ENCODE results near the gene SMOC2. TPM values are rescaled to one million over a fixed set of nuclear protein-coding genes. Genes with fewer than 3 reads are reported as not detected.

SMOC2 gene
- total and polyA plus RNA-seq, 2 of the 13 experiments (the other 11 are each of a cell fraction or from before 2014, with no cell fraction given) = not detected

- no peak for FAIRE-seq
- ChIA-PET CTCF (ENCODE audit: low intra/inter-chr PET ratio, low total read pairs) (no interaction called here), POLR2A (no interaction called here)
- no peaks in the 10 kb centered on the region for H3K4me1 ChIP-seq (ENCODE audit: insufficient read depth, low read length)
- intact Hi-C loops (cut with micrococcal nuclease; ENCODE audit: unreplicated experiment) (no loop called here), in situ Hi-C loops (cut with HindIII; ENCODE audit: extremely low pct_ligation_motif_present, low pct_unique_long_range_greater_than_20kb) (no loop called here)
- no peak overlapping the region for H3K9ac ChIP-seq (ENCODE audit: insufficient read depth, low read depth, low read length)
- H3K27me3 ChIP-seq (ENCODE audit: control insufficient read depth in 1 of 2, insufficient read depth in 2 of 2, low read length in 2 of 2) = peaks cover 7 to 79% of the 10 kb centered on the region in 2 experiments; a peak in 4 of 5 replicates
- H3K4me2 ChIP-seq (ENCODE audit: low read depth, low read length) = no peak overlapping the region
- no peak overlapping the region for H3K4me3 ChIP-seq (replicated peaks in 1 of 3; ENCODE audit: insufficient read depth in 1 of 3, low read depth in 2 of 3, low read length in 3 of 3)
- DNase-seq (ENCODE audit: low spot score) = no peak
- no peaks in the 10 kb centered on the region for H3K36me3 ChIP-seq (replicated peaks in 1 of 2; ENCODE audit: control insufficient read depth in 1 of 2, insufficient read depth in 2 of 2, low read length in 2 of 2)
- no peak overlapping the region for H2AFZ ChIP-seq (ENCODE audit: low read length)
- no peaks in the 10 kb centered on the region for H4K20me1 ChIP-seq (ENCODE audit: insufficient read depth, low read length)
- H3K27ac ChIP-seq (ENCODE audit: extremely low read length, insufficient read depth, low read length) = no peak overlapping the region
- H3K79me2 ChIP-seq (ENCODE audit: insufficient read depth, low read length) = no peaks in the 10 kb centered on the region
- BruUV-seq (replicated peaks) = no TSS peak
- TF ChIP-seq, protein P1, sequence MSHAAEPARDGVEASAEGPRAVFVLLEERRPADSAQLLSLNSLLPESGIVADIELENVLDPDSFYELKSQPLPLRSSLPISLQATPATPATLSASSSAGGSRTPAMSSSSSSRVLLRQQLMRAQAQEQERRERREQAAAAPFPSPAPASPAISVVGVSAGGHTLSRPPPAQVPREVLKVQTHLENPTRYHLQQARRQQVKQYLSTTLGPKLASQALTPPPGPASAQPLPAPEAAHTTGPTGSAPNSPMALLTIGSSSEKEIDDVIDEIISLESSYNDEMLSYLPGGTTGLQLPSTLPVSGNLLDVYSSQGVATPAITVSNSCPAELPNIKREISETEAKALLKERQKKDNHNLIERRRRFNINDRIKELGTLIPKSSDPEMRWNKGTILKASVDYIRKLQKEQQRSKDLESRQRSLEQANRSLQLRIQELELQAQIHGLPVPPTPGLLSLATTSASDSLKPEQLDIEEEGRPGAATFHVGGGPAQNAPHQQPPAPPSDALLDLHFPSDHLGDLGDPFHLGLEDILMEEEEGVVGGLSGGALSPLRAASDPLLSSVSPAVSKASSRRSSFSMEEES (CRISPR knock-in tag; IDR thresholded peaks at IDR 0.05) = no peak
- no peak for TF ChIP-seq PAF1 (CRISPR knock-in tag; IDR thresholded peaks at IDR 0.05)
- TF ChIP-seq, protein P2, sequence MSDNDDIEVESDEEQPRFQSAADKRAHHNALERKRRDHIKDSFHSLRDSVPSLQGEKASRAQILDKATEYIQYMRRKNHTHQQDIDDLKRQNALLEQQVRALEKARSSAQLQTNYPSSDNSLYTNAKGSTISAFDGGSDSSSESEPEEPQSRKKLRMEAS (IDR thresholded peaks at IDR 0.05) = no peak
- no peak for TF ChIP-seq CREB3 (CRISPR knock-in tag; IDR thresholded peaks at IDR 0.05)
- no peak for TF ChIP-seq PAXIP1 (CRISPR knock-in tag; conservative IDR thresholded peaks at IDR 0.05)
- no peak for TF ChIP-seq KLF13 (CRISPR knock-in tag; IDR thresholded peaks at IDR 0.05)
- no peak for TF ChIP-seq ISL2 (CRISPR knock-in tag; IDR thresholded peaks at IDR 0.05)
- TF ChIP-seq KDM3A (CRISPR knock-in tag; IDR thresholded peaks at IDR 0.05; ENCODE audit: low read depth) = no peak
- no peak for TF ChIP-seq ZNF136 (CRISPR knock-in tag; IDR thresholded peaks at IDR 0.05; ENCODE audit: low read depth)
- no peak for TF ChIP-seq MEIS2 (CRISPR knock-in tag; IDR thresholded peaks at IDR 0.05)
- no peak for TF ChIP-seq FOXO1 (CRISPR knock-in tag; IDR thresholded peaks at IDR 0.05)
- TF ChIP-seq, protein P3, sequence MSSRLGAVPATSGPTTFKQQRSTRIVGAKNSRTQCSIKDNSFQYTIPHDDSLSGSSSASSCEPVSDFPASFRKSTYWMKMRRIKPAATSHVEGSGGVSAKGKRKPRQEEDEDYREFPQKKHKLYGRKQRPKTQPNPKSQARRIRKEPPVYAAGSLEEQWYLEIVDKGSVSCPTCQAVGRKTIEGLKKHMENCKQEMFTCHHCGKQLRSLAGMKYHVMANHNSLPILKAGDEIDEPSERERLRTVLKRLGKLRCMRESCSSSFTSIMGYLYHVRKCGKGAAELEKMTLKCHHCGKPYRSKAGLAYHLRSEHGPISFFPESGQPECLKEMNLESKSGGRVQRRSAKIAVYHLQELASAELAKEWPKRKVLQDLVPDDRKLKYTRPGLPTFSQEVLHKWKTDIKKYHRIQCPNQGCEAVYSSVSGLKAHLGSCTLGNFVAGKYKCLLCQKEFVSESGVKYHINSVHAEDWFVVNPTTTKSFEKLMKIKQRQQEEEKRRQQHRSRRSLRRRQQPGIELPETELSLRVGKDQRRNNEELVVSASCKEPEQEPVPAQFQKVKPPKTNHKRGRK (CRISPR knock-in tag; IDR thresholded peaks at IDR 0.05) = no peak
- H3K9me3 ChIP-seq (ENCODE audit: low read length) = no peaks in the 10 kb centered on the region
- 13% methylated on average over 5 of the region's 5 CpGs for WGBS (ENCODE audit: low lambda C conversion rate)
- ATAC-seq = no peak
Observed at GRCh38 chr6:168640768-168641167, 199.8 kb downstream of the SMOC2 start.

Data from HepG2 (cell line).